NB4 (cell line): Measurements from ENCODE around the gene FBXL17.

Experiments
- CTCF ChIP-seq: IDR thresholded peaks from one replicate; pipeline ENCODE4 v1.5.1; 2012; ENCODE audit warnings: low read depth, low read length
- MYC ChIP-seq: IDR thresholded peaks from 2 replicates; pipeline ENCODE4 v1.6.1; 2011; ENCODE audit warnings: low read depth, low read length
- POLR2A ChIP-seq: IDR thresholded peaks from 2 replicates; pipeline ENCODE4 v1.6.1; 2011; ENCODE audit warnings: mild to moderate bottlenecking; ENCODE audit not compliant: insufficient read length; ENCODE audit errors: extremely low read depth

GRCh38 chr5:108380531-108381349 lies 1.2 kb downstream of the FBXL17 start:
- TF ChIP-seq MYC (no peak), CTCF (no peak), POLR2A (no peak)
